Adrenal gland (tissue), 5 donors: ENCODE results near the gene GGNBP2.

Experiments
- POLR2A ChIP-seq, 2 donors: fragments of 450-650 bp; IDR thresholded peaks; one replicate each; pipeline ENCODE4 v1.6.1; 2017; ENCODE audit warnings: antibody characterized with exemption in 2 of 2, mild to moderate bottlenecking in 2 of 2, moderate library complexity in 1 of 2
- TF ChIP-seq, protein P1 (sequence below), 6 experiments: fragments of 450-650 bp in 4 of 6; fragments of 200-600 bp in 2 of 6; sonication (generic) in 1 of 6; IDR thresholded peaks; 1 replicate in 5 of 6; 2 replicates in 1 of 6; pipeline versions ENCODE4 v1.5.1 to v1.8.0; 2016 to 2021; ENCODE audit warnings: antibody characterized with exemption in 6 of 6, mild to moderate bottlenecking in 2 of 6, moderate library complexity in 1 of 6
- donor health status: DM: no; HTN: no; CAD: no.

DNA sequence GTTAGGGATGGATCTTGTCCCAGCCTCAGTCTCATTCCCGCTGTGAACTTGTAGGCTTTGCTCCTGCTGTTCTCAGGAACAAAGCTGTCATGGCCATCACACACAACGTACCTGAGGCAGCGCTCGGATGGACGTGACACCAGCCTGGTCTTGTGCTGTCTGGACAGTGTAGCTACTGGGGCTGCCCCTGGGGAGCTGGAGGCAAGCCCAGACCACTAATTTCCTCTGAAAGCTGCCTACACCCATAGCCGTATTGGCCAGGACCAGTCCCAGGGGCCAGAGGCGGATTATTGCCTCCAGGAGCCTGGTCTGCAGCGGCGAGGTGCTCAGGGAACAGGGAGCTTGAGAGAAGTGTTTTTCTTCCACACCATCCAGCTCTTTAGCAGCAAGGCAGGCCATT lies 46.6 kb upstream of the GGNBP2 start:
- TF ChIP-seq, protein P1, sequence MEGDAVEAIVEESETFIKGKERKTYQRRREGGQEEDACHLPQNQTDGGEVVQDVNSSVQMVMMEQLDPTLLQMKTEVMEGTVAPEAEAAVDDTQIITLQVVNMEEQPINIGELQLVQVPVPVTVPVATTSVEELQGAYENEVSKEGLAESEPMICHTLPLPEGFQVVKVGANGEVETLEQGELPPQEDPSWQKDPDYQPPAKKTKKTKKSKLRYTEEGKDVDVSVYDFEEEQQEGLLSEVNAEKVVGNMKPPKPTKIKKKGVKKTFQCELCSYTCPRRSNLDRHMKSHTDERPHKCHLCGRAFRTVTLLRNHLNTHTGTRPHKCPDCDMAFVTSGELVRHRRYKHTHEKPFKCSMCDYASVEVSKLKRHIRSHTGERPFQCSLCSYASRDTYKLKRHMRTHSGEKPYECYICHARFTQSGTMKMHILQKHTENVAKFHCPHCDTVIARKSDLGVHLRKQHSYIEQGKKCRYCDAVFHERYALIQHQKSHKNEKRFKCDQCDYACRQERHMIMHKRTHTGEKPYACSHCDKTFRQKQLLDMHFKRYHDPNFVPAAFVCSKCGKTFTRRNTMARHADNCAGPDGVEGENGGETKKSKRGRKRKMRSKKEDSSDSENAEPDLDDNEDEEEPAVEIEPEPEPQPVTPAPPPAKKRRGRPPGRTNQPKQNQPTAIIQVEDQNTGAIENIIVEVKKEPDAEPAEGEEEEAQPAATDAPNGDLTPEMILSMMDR (IDR thresholded peaks at IDR 0.05) = no peak
- no peak for TF ChIP-seq POLR2A (IDR thresholded peaks at IDR 0.05)
